ENCODE results near the gene CNTNAP3. TPM values are rescaled to one million over a fixed set of nuclear protein-coding genes. Genes with fewer than 3 reads are reported as not detected.
"Not testable (repeated sequence)": the region's sequence is repeated elsewhere in the genome, so short reads cannot be mapped to it uniquely, and the experiment has no call there.

Gene CNTNAP3
- total RNA-seq, 1 donor from 2014 or later, result 1.7 TPM

DNA sequence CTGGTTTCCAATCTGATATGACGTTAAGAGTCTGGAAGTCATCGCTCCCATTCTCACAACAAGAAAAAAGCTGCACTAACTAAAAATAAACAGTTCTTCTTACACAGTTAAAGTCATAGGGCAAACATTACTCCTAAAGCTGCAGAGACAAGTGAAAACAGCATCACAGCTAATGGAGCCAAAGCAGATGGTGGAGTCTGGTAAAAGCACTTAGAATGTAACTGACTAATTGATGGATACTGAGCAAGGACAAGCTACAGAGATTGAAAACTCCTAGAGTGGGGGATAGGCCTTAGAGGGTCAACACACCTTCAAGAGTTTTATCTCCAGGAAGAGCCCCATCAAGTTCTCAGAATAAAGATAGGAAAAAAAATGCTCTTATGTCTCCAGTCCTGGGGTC lies 166.6 kb downstream of the CNTNAP3 start:
- DNase-seq (ENCODE audit: low spot score, unreplicated experiment); H3K4me1 Mint-ChIP-seq (ENCODE audit: low read depth); H3K9me3 Mint-ChIP-seq (ENCODE audit: low read depth); H3K36me3 Mint-ChIP-seq (ENCODE audit: insufficient read depth); H3K27ac Mint-ChIP-seq; H3K27me3 Mint-ChIP-seq; H3K4me3 Mint-ChIP-seq (ENCODE audit: low read depth): not testable (repeated sequence)

DNA sequence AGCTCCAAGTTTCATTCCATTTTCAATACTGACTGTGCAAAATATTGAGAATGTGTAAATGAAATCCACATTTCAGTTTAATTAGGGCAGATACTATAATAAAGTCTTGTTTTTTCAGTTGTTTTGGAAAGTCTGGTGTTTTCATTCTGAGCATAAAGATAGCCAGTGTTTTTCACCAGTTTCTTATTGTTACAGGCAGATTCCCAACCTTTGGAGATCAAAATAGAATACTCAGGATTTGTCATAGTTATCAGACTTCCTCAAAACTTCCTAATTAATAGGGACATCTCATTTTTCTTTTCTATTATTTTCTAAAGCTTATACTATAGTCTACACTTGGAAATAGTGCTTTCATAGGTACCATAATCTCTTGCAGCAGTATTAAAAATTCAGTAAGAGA lies 176.2 kb downstream of the CNTNAP3 start:
- H3K4me3 Mint-ChIP-seq (ENCODE audit: low read depth); H3K27ac Mint-ChIP-seq; H3K4me1 Mint-ChIP-seq (ENCODE audit: low read depth); H3K9me3 Mint-ChIP-seq (ENCODE audit: low read depth); DNase-seq (ENCODE audit: low spot score, unreplicated experiment); H3K27me3 Mint-ChIP-seq; H3K36me3 Mint-ChIP-seq (ENCODE audit: insufficient read depth): not testable (repeated sequence)

DNA sequence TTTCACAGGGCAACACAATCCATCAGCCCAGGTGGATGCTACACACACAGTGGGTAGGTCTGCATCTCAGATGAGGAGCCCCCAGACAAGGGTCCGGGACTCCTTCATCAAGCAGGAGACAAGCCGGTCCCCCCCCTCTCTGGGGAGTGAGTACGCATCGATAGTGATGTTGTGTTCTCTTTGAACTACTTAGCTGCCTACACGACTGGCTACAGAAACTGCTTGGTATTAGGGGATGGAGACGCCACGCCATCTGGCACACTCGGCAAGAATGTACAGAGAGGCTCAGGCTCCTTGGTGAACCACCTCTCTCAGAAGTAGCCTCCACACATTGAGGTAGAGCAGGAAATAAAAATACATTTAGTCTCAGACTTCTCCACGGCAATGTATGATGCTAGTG lies 179.8 kb downstream of the CNTNAP3 start:
- TF ChIP-seq, protein P1, sequence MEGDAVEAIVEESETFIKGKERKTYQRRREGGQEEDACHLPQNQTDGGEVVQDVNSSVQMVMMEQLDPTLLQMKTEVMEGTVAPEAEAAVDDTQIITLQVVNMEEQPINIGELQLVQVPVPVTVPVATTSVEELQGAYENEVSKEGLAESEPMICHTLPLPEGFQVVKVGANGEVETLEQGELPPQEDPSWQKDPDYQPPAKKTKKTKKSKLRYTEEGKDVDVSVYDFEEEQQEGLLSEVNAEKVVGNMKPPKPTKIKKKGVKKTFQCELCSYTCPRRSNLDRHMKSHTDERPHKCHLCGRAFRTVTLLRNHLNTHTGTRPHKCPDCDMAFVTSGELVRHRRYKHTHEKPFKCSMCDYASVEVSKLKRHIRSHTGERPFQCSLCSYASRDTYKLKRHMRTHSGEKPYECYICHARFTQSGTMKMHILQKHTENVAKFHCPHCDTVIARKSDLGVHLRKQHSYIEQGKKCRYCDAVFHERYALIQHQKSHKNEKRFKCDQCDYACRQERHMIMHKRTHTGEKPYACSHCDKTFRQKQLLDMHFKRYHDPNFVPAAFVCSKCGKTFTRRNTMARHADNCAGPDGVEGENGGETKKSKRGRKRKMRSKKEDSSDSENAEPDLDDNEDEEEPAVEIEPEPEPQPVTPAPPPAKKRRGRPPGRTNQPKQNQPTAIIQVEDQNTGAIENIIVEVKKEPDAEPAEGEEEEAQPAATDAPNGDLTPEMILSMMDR (IDR thresholded peaks at IDR 0.05; ENCODE audit: unreplicated experiment), result no peak
- H3K4me3 Mint-ChIP-seq (ENCODE audit: low read depth), result no peak overlapping the region

DNA sequence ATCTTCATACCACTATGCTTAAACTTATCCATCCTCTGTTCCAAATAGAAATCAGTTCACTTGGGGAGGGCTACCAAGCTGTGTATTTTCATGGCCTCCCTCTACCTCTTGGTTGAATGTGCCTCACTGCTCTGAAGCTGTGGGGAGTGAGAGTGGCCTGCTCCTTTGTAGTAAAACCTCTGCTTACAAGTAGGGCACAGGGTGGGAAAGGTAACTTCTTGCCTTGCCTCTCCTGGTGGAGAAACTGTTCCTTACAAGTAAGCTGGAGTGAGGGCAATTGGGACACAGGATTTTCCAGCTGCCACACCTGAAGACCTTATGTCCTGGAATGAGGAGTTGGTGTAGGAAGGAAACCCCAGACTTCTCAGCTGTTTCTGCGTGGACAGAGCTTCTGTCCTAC lies 190.8 kb downstream of the CNTNAP3 start:
- DNase-seq (ENCODE audit: low spot score, unreplicated experiment); H3K9me3 Mint-ChIP-seq (ENCODE audit: low read depth); H3K4me3 Mint-ChIP-seq (ENCODE audit: low read depth); H3K36me3 Mint-ChIP-seq (ENCODE audit: insufficient read depth); H3K27ac Mint-ChIP-seq; H3K4me1 Mint-ChIP-seq (ENCODE audit: low read depth); H3K27me3 Mint-ChIP-seq: not testable (repeated sequence)

More for the DNA sequence above, 179.8 kb downstream of the CNTNAP3 start:
- H3K36me3 Mint-ChIP-seq (ENCODE audit: insufficient read depth), result no peaks in the 10 kb centered on the region
- peaks cover 2% of the 10 kb centered on the region for H3K4me1 Mint-ChIP-seq (ENCODE audit: low read depth)
- no peak for DNase-seq (ENCODE audit: low spot score, unreplicated experiment)
- H3K27ac Mint-ChIP-seq, result no peak overlapping the region
- no peaks in the 10 kb centered on the region for H3K9me3 Mint-ChIP-seq (ENCODE audit: low read depth)
- H3K27me3 Mint-ChIP-seq, result no peaks in the 10 kb centered on the region

DNA sequence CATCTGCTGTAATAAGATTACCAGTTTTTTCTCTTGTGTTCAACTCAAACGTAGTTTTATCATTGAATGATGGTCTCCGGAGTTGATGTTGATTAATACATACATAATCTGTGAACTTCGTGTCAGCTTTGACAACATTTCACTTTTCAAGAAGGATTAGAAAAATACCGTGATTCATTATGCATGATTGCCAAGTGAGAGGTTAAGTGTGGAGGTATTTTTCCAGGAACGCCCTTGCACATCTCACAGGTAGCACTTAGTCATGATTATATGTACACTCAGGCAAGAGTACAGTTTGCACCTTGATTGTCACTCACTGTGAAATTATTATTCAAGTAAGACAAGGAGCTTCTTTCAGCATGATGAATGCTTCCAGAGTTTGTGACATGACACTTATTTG lies 202.7 kb downstream of the CNTNAP3 start:
- not testable (repeated sequence) for H3K27ac Mint-ChIP-seq

DNA sequence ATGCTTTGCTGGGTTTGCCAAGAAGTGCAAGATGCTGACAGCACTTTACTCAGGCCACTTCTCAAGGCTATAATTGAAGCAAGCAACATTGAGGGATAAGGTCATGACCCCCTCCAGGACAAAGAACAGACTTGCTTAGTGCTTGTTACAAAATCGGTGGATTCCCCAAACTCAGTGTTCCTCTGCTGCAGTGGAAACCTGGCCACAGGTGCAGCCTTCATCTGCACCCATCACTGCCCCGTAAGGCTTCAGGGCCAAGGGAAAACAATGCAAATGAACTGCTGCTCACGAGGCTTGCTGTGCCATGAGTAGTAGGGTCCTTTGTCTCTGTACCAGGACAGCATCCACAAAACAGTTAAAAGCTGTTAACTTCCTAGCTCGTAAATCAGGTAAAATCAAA lies 205.4 kb downstream of the CNTNAP3 start:
- H3K27ac Mint-ChIP-seq; H3K9me3 Mint-ChIP-seq (ENCODE audit: low read depth); H3K4me1 Mint-ChIP-seq (ENCODE audit: low read depth); H3K36me3 Mint-ChIP-seq (ENCODE audit: insufficient read depth); H3K4me3 Mint-ChIP-seq (ENCODE audit: low read depth); DNase-seq (ENCODE audit: low spot score, unreplicated experiment): not testable (repeated sequence)
- H3K27me3 Mint-ChIP-seq, result peaks cover 11% of the 10 kb centered on the region

More for the DNA sequence above, 202.7 kb downstream of the CNTNAP3 start:
- not testable (repeated sequence) for H3K36me3 Mint-ChIP-seq (ENCODE audit: insufficient read depth); H3K4me3 Mint-ChIP-seq (ENCODE audit: low read depth); DNase-seq (ENCODE audit: low spot score, unreplicated experiment); H3K9me3 Mint-ChIP-seq (ENCODE audit: low read depth); H3K4me1 Mint-ChIP-seq (ENCODE audit: low read depth); H3K27me3 Mint-ChIP-seq

DNA sequence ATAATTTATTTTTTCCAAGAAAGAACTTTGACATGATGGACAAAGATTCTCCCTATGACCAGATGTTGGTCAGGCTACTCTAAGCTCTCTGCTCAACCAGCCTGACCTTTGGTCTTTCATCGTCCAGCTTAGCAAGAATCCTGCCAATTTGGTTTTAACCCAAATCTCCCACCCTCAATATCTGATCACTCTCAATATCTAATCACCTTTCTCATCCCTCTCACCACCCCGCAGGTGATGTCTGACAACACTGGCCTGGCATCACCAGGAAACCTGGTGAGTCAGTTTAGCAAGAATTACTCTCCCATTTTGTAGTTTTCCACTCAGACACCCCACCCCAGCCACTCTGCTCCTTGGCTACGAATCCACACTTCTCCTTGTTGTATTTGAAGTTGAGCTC lies 207.9 kb downstream of the CNTNAP3 start:
- H3K9me3 Mint-ChIP-seq (ENCODE audit: low read depth); H3K36me3 Mint-ChIP-seq (ENCODE audit: insufficient read depth); H3K4me1 Mint-ChIP-seq (ENCODE audit: low read depth); H3K27ac Mint-ChIP-seq; DNase-seq (ENCODE audit: low spot score, unreplicated experiment); H3K4me3 Mint-ChIP-seq (ENCODE audit: low read depth): not testable (repeated sequence)
- H3K27me3 Mint-ChIP-seq, result peaks cover 11% of the 10 kb centered on the region

DNA sequence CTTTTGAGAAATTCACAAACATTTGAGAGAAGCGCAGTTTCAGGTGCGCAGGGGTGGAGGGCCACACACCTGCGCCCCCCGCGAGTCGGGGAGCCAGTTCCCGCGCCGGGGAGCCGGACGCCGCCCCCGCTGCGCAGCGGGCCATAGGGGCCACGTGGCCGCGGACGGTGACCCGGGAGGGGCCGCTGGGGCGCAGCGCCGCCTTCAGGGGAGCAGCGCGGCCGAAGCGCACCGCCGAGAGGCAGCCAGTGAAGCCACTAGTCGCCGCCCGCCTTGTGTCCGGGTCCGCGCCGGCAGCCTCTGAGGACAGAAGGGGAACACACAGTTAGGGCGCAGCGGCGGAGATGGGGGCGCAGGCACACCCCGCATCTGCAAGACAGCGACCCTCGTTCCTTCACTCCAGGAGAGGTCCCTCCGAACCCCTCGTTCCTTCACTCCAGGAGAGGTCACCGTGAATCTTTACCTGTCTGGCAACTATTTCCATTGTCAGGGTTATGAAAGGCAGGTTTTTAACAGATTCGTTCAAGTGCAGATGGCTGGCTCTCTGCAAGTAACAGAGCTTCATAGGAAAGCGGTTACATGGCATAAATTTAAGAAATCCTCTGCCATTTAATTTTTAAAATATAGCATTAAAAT lies 209.2 kb downstream of the CNTNAP3 start:
- peak overlapping the region; percentile 64 for H3K4me3 Mint-ChIP-seq (ENCODE audit: low read depth)
- DNase-seq (ENCODE audit: low spot score, unreplicated experiment), result peak; percentile 58
- not testable (repeated sequence) for H3K27ac Mint-ChIP-seq; H3K4me1 Mint-ChIP-seq (ENCODE audit: low read depth); H3K9me3 Mint-ChIP-seq (ENCODE audit: low read depth); H3K36me3 Mint-ChIP-seq (ENCODE audit: insufficient read depth)
- TF ChIP-seq, protein P1 (IDR thresholded peaks at IDR 0.05; ENCODE audit: unreplicated experiment), result peak; percentile 60
- peaks cover 11% of the 10 kb centered on the region for H3K27me3 Mint-ChIP-seq

DNA sequence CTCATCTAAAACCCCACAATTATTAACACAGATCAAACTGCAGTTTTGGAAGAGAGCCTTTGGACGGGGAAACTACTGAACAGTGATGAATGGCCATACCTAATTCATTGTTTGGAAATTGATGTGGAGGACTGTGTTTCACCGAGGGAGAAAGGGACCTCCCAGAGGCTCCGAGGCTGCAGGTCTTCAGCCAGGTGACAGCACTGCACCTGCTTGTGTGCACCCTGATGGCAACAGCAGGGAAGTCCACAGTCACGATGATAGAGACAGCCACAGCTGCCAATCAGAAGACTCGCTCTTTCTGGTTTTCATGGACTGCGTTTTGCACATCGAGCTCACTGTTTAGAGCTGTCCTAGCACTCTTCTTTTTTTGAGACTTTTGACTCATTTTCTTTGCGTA lies 214.4 kb downstream of the CNTNAP3 start:
- H3K27me3 Mint-ChIP-seq; DNase-seq (ENCODE audit: low spot score, unreplicated experiment); H3K36me3 Mint-ChIP-seq (ENCODE audit: insufficient read depth); H3K9me3 Mint-ChIP-seq (ENCODE audit: low read depth); H3K4me3 Mint-ChIP-seq (ENCODE audit: low read depth); H3K4me1 Mint-ChIP-seq (ENCODE audit: low read depth); H3K27ac Mint-ChIP-seq: not testable (repeated sequence)

DNA sequence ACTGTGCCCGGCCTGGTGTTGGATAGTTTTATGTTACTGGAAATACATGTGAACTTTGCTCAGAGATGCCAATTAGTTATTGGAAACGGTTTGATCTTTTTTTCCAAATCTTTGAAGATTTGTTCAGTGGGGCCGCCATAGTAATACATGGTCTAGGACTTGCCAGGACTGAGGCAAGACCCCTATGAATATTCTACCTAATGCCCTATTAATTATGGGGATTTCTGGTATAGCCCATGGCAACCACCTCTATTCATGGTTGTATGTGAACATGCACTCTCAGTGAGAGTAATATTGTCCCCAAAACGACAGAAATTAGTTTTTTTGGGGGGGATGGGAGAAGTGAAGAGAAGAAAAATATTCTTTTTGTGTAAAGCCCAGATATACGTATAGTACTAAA lies 220.3 kb downstream of the CNTNAP3 start:
- not testable (repeated sequence) for H3K9me3 Mint-ChIP-seq (ENCODE audit: low read depth); DNase-seq (ENCODE audit: low spot score, unreplicated experiment); H3K4me3 Mint-ChIP-seq (ENCODE audit: low read depth); H3K4me1 Mint-ChIP-seq (ENCODE audit: low read depth); H3K27ac Mint-ChIP-seq; H3K27me3 Mint-ChIP-seq; H3K36me3 Mint-ChIP-seq (ENCODE audit: insufficient read depth)

DNA sequence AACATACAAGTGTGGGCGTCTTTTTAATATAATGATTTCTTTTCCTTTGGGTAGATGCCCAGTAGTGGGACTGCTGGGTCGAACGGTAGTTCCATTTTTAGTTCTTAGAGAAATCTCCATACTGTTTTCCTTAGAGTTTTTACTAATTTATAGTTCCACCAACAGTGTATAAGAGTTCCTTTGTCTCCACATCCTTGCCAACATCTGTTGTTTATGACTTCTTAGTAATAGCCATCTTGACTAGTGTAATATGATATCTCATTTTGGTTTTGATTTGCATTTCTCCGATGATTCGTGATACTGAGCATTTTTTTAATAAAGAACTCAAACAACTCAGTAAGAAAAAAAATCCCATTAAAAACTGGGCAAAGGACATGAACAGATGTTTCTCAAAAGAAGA lies 225.0 kb downstream of the CNTNAP3 start:
- not testable (repeated sequence) for H3K9me3 Mint-ChIP-seq (ENCODE audit: low read depth); H3K36me3 Mint-ChIP-seq (ENCODE audit: insufficient read depth)

DNA sequence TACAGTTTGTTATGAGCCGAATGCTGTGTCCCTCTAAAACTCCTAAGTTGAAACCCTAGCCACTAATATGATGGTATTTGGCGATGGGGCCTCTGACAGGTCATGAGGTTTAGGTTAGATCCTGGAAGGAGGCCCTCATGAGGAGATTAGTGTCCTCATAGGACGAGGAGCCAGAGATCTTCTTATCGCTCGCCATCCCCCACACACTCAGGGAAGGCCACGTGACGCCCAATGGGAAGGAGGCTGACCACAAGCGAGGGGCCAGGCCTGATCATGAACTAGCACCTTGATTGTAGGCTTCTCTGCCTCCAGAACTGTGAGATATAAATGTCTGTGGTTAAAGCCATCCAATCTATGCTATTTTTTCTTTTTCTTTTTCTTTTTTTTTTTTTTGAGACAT lies 233.5 kb downstream of the CNTNAP3 start:
- not testable (repeated sequence) for H3K27ac Mint-ChIP-seq

More for the DNA sequence above, 225.0 kb downstream of the CNTNAP3 start:
- not testable (repeated sequence) for DNase-seq (ENCODE audit: low spot score, unreplicated experiment); H3K27ac Mint-ChIP-seq; H3K4me3 Mint-ChIP-seq (ENCODE audit: low read depth); H3K4me1 Mint-ChIP-seq (ENCODE audit: low read depth); H3K27me3 Mint-ChIP-seq

More for the DNA sequence above, 233.5 kb downstream of the CNTNAP3 start:
- not testable (repeated sequence) for H3K9me3 Mint-ChIP-seq (ENCODE audit: low read depth); H3K36me3 Mint-ChIP-seq (ENCODE audit: insufficient read depth); DNase-seq (ENCODE audit: low spot score, unreplicated experiment); H3K4me1 Mint-ChIP-seq (ENCODE audit: low read depth); H3K4me3 Mint-ChIP-seq (ENCODE audit: low read depth); H3K27me3 Mint-ChIP-seq

Data from progenitor cell of endocrine pancreas (in vitro differentiated cells).